Esophagus muscularis mucosa (tissue), 4 donors: ENCODE measurements around the gene TBRG1. TPM values are rescaled to one million over a fixed set of nuclear protein-coding genes. Genes with fewer than 3 reads are reported as not detected.
A peak's percentile ranks its signal among the peaks of the same experiment; 100 is the strongest.

Experiments
- DNase-seq: peaks from one replicate; pipeline ENCODE4 v3.0.0-alpha.2; 2017; ENCODE audit errors: extremely low spot score
- H3K27ac ChIP-seq, 4 donors: fragments of 200-600 bp; sonication (generic); replicated peaks in 1 of 4; 1 replicate in 3 of 4; 2 replicates in 1 of 4; pipeline ENCODE4 v1.5.1; 2016 to 2019; ENCODE audit warnings: mild to moderate bottlenecking in 1 of 4
- H3K27me3 ChIP-seq, 4 donors: fragments of 200-600 bp; sonication (generic); one replicate each; pipeline versions ENCODE4 v1.5.1 to v1.6.0; 2016 to 2019
- H3K36me3 ChIP-seq, 4 donors: fragments of 200-600 bp; sonication (generic); one replicate each; pipeline ENCODE4 v1.5.1; 2016 to 2019
- H3K4me1 ChIP-seq, 4 donors: fragments of 200-600 bp; sonication (generic); one replicate each; pipeline ENCODE4 v1.5.1; 2016 to 2019
- H3K4me3 ChIP-seq, 4 donors: fragments of 200-600 bp; sonication (generic); 1 replicate in 2 of 4; 2 replicates in 2 of 4; pipeline ENCODE4 v1.5.1; 2016 to 2019; ENCODE audit warnings: mild to moderate bottlenecking in 4 of 4, moderate library complexity in 1 of 4
- H3K9me3 ChIP-seq, 4 donors: fragments of 200-600 bp; sonication (generic); 1 replicate in 3 of 4; 2 replicates in 1 of 4; pipeline ENCODE4 v1.5.1; 2016 to 2019
- CTCF ChIP-seq, 3 experiments: fragments of 200-600 bp in 2 of 3; fragments of 450-650 bp in 1 of 3; sonication (generic) in 2 of 3; IDR thresholded peaks; one replicate each; pipeline ENCODE4 v1.5.1; 2017 to 2019; ENCODE audit warnings: antibody characterized with exemption in 3 of 3, mild to moderate bottlenecking in 2 of 3, moderate library complexity in 1 of 3
- EP300 ChIP-seq: sonication (generic); formaldehyde crosslinking; IDR thresholded peaks from one replicate; pipeline ENCODE4 v1.6.1; 2017; ENCODE audit warnings: antibody characterized with exemption
- POLR2A ChIP-seq: fragments of 450-650 bp; IDR thresholded peaks from one replicate; pipeline ENCODE4 v1.6.1; 2017; ENCODE audit warnings: antibody characterized with exemption, moderate library complexity, mild to moderate bottlenecking, low read depth
- POLR2AphosphoS5 ChIP-seq, 2 donors: sonication (generic); formaldehyde crosslinking; IDR thresholded peaks; one replicate each; pipeline ENCODE4 v1.6.1; 2017; ENCODE audit warnings: antibody characterized with exemption in 2 of 2
- WGBS: methylation state at CpG from one replicate; pipeline ENCODE4 v1.1.5; 2018; 5-methylcytosine and 5-hydroxymethylcytosine counted together
- intact Hi-C: fragments of 100-400 bp; cut with DNase I; formaldehyde crosslinking; loops from one replicate; pipeline ENCODE4 v1.15.1; 2023
- total RNA-seq, 4 donors: library from RNA; depleted of rRNA; stranded (reverse); fragments of >200 nt; gene quantifications; one replicate each; pipeline versions ENCODE4 v1.1.0 to v1.2.1, GENCODE V29; 2016

TBRG1 gene
- total RNA-seq, 4 donors from 2014 or later: 32.0 to 50.9 (median 35.8) TPM

GRCh38 chr11:124582565-124582964 is 40.1 kb upstream of the TBRG1 start:
- TF ChIP-seq POLR2AphosphoS5 (IDR thresholded peaks at IDR 0.05) (no peak), POLR2A (no peak), EP300 (no peak), CTCF (IDR thresholded peaks at IDR 0.05) (no peak)
- H3K27ac ChIP-seq: no peak overlapping the region
- H3K27me3 ChIP-seq: no peaks in the 10 kb centered on the region
- no peaks in the 10 kb centered on the region for H3K36me3 ChIP-seq
- no peak for DNase-seq
- intact Hi-C loops: loop anchor here (5.0 to 10.0 kb wide), 2 partner anchors 160 to 508 kb away; partner anchors contain the start of gene OR8B4
- WGBS: 74% methylated on average over 2 of the region's 2 CpGs
- H3K4me1 ChIP-seq: no peaks in the 10 kb centered on the region
- H3K9me3 ChIP-seq: no peaks in the 10 kb centered on the region
- no peak overlapping the region for H3K4me3 ChIP-seq

DNA sequence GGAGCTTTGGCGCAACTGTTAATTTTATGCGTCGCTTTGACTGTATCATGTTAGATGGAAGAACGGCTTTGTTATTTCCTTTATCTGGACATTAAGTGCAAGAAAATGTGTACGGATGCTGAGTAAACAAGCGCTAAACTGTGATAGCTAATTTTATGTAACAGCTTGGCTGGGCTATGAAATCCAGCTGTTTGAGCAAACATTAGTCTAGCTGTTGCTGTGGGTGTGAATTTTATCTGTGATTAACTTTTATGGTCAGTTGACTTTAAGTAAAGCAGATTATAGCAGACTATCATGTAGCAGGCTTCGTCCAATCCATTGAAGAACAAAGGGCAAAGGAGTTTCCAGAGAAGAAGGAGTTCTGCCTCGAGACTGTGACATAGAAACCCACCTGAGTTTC is 38.9 kb upstream of the TBRG1 start:
- Histone ChIP-seq H3K27me3 (no peaks in the 10 kb centered on the region), H3K27ac (no peak overlapping the region), H3K9me3 (no peaks in the 10 kb centered on the region), H3K36me3 (no peaks in the 10 kb centered on the region), H3K4me3 (no peak overlapping the region), H3K4me1 (no peaks in the 10 kb centered on the region)
- WGBS: 79% methylated on average over 8 of the region's 8 CpGs
- DNase-seq: no peak
- intact Hi-C loops: loop anchor here (5.0 to 10.0 kb wide), 2 partner anchors 161 to 509 kb away; partner anchors contain the start of gene OR8B4
- no peak for TF ChIP-seq POLR2AphosphoS5 (IDR thresholded peaks at IDR 0.05)
- no peak for TF ChIP-seq POLR2A
- no peak for TF ChIP-seq EP300
- TF ChIP-seq CTCF (IDR thresholded peaks at IDR 0.05): no peak

- no peak for DNase-seq
- Histone ChIP-seq H3K9me3 (no peaks in the 10 kb centered on the region), H3K4me3 (no peak overlapping the region), H3K36me3 (no peaks in the 10 kb centered on the region), H3K4me1 (no peaks in the 10 kb centered on the region), H3K27me3 (no peaks in the 10 kb centered on the region), H3K27ac (no peak overlapping the region)
- TF ChIP-seq POLR2A: no peak
- TF ChIP-seq POLR2AphosphoS5 (IDR thresholded peaks at IDR 0.05): no peak
- no peak for TF ChIP-seq CTCF (IDR thresholded peaks at IDR 0.05)
- TF ChIP-seq EP300: no peak
- WGBS: 69% methylated on average over 4 of the region's 4 CpGs
- intact Hi-C loops: loop anchor here (5.0 to 10.0 kb wide), 2 partner anchors 163 to 510 kb away; partner anchors contain the start of gene OR8B4
Observed at GRCh38 chr11:124584681-124585372, 37.8 kb upstream of the TBRG1 start.

DNA sequence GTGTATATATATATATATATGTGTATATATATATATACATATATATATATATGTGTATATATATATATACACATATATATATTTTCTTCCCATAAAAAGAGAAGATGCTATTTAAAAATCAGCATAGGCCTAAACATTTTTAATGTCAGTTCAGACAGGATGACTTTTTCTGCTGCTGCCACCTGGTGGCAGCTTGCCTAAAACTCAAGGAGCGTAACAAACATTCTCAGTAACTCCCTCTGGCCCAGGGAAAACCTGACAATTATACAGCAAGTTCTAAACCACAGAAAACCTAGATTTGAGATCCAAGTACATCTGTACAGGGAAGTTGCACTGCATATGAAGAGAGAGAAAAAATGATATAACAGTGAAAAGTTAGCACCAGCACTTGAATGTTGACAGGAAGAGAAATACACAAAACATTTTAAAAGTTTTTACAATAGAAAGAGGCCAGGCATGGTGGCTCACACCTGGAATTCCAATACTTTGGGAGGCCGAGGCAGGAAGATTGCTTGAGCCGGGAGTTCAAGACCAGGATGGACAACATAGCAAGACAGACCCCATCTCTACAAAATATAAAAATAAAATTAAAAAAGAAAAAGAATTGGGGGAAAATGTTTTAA is 36.3 kb upstream of the TBRG1 start:
- intact Hi-C loops: loop anchor here (10.0 kb wide), 1 partner anchor 512 kb away; no protein-coding TSS in a partner anchor
- no peak for TF ChIP-seq EP300
- TF ChIP-seq CTCF (IDR thresholded peaks at IDR 0.05): peak; percentile 40 to 60 (median 50)
- H3K27ac ChIP-seq: no peak overlapping the region

More for the DNA sequence above, 36.3 kb upstream of the TBRG1 start:
- Histone ChIP-seq H3K4me1 (no peaks in the 10 kb centered on the region), H3K9me3 (no peaks in the 10 kb centered on the region), H3K36me3 (no peaks in the 10 kb centered on the region), H3K4me3 (no peak overlapping the region), H3K27me3 (no peaks in the 10 kb centered on the region)
- WGBS: 46% methylated on average over 3 of the region's 3 CpGs
- DNase-seq: no peak
